GM23338 (cell line): ENCODE results near the gene NLGN1. TPM values are rescaled to one million over a fixed set of nuclear protein-coding genes. Genes with fewer than 3 reads are reported as not detected.

Experiments used
- ATAC-seq: fragments of 200-7000 bp; cut with Tn5 transposase; 3 replicates; pipeline ENCODE4 v1.9.1; 2020
- DNase-seq: peaks from one replicate; pipeline ENCODE4 v3.0.0-alpha.2; 2015; ENCODE audit warnings: low spot score
- H2AFZ ChIP-seq: fragments of 200-600 bp; sonication (generic); 2 replicates; pipeline ENCODE4 v1.8.0; 2016; ENCODE audit warnings: antibody characterized with exemption, mild to moderate bottlenecking, moderate library complexity
- H3F3A ChIP-seq: fragments of 200-600 bp; sonication (generic); replicated peaks from 2 replicates; pipeline ENCODE4 v1.8.0; 2017; ENCODE audit warnings: antibody characterized with exemption, mixed run types, low read depth
- H3K27ac ChIP-seq: fragments of 200-600 bp; sonication (generic); 2 replicates; pipeline ENCODE4 v1.6.1; 2016; ENCODE audit warnings: low read depth
- H3K27me3 ChIP-seq: fragments of 200-600 bp; sonication (generic); 2 replicates; pipeline ENCODE4 v1.8.0; 2016; ENCODE audit warnings: mild to moderate bottlenecking, mixed run types, moderate library complexity; ENCODE audit not compliant: insufficient read depth
- H3K36me3 ChIP-seq: fragments of 200-600 bp; sonication (generic); 2 replicates; pipeline ENCODE4 v1.8.0; 2016; ENCODE audit warnings: mild to moderate bottlenecking; ENCODE audit not compliant: insufficient read depth
- H3K4me1 ChIP-seq: fragments of 200-600 bp; sonication (generic); 2 replicates; pipeline ENCODE4 v1.8.0; 2016; ENCODE audit warnings: mild to moderate bottlenecking, moderate library complexity; ENCODE audit not compliant: insufficient read depth
- H3K4me2 ChIP-seq: fragments of 200-600 bp; sonication (generic); 2 replicates; pipeline ENCODE4 v1.7.1; 2017; ENCODE audit warnings: mixed run types
- H3K4me3 ChIP-seq: fragments of 200-600 bp; sonication (generic); 2 replicates; pipeline ENCODE4 v1.6.1; 2016; ENCODE audit warnings: mixed run types
- H3K79me2 ChIP-seq: fragments of 200-600 bp; sonication (generic); replicated peaks from 2 replicates; pipeline ENCODE4 v1.8.0; 2017; ENCODE audit warnings: mild to moderate bottlenecking; ENCODE audit not compliant: insufficient read depth
- H3K9me2 ChIP-seq: fragments of 200-600 bp; sonication (generic); 2 replicates; pipeline ENCODE4 v1.8.0; 2017; ENCODE audit not compliant: insufficient read depth
- H4K20me1 ChIP-seq: fragments of 200-600 bp; sonication (generic); replicated peaks from 2 replicates; pipeline ENCODE4 v1.8.0; 2017; ENCODE audit warnings: mild to moderate bottlenecking; ENCODE audit not compliant: insufficient read depth
- H3K27ac Mint-ChIP-seq: 2 replicates; pipeline ENCODE4 v1.8.0; 2020; ENCODE audit warnings: inconsistent platforms, mild to moderate bottlenecking, moderate library complexity, mixed read lengths
- H3K27me3 Mint-ChIP-seq: 3 replicates; pipeline ENCODE4 v1.8.0; 2022; ENCODE audit warnings: low read depth, mild to moderate bottlenecking, moderate library complexity, mixed read lengths, inconsistent platforms; ENCODE audit not compliant: insufficient read depth, poor library complexity
- H3K36me3 Mint-ChIP-seq: 3 replicates; pipeline ENCODE4 v1.8.0; 2021; ENCODE audit warnings: low read depth, mild to moderate bottlenecking, inconsistent platforms, moderate library complexity, mixed read lengths
- H3K4me1 Mint-ChIP-seq: 3 replicates; pipeline ENCODE4 v1.8.0; 2020; ENCODE audit warnings: mild to moderate bottlenecking, inconsistent platforms, mixed read lengths
- H3K4me3 Mint-ChIP-seq: 3 replicates; pipeline ENCODE4 v1.8.0; 2021; ENCODE audit warnings: moderate library complexity, mild to moderate bottlenecking, inconsistent platforms, mixed read lengths
- H3K9me3 Mint-ChIP-seq: 3 replicates; pipeline ENCODE4 v1.8.0; 2020; ENCODE audit warnings: moderate library complexity, mild to moderate bottlenecking, inconsistent platforms, mixed read lengths
- CREB1 ChIP-seq: fragments of 250-450 bp; sonication (Bioruptor Pico); IDR thresholded peaks from 2 replicates; pipeline ENCODE4 v1.5.0; 2020; ENCODE audit warnings: low read depth, mild to moderate bottlenecking, moderate library complexity
- CTCF ChIP-seq, 2 experiments: fragments of 200-600 bp in 1 of 2; sonication (generic) in 1 of 2; conservative IDR thresholded peaks; 2 replicates each; pipeline versions ENCODE4 v1.5.1 to v1.6.1; 2016 to 2017; ENCODE audit warnings: antibody characterized with exemption in 2 of 2, low read depth in 2 of 2, mild to moderate bottlenecking in 2 of 2, moderate library complexity in 1 of 2
- ETS1 ChIP-seq: IDR thresholded peaks from 2 replicates; pipeline ENCODE4 v1.6.1; 2016; ENCODE audit warnings: antibody characterized with exemption
- EZH2 ChIP-seq: fragments of 200-600 bp; sonication (generic); IDR thresholded peaks from one replicate; pipeline ENCODE4 v1.8.0; 2017; ENCODE audit warnings: antibody characterized with exemption, mild to moderate bottlenecking, low read depth; ENCODE audit not compliant: unreplicated experiment
- EZH2phosphoT487 ChIP-seq: fragments of 200-600 bp; sonication (generic); IDR thresholded peaks from one replicate; pipeline ENCODE4 v1.8.1; 2018; ENCODE audit warnings: antibody characterized with exemption; ENCODE audit not compliant: unreplicated experiment
- JUNB ChIP-seq: IDR thresholded peaks from one replicate; pipeline ENCODE4 v1.6.1; 2016; ENCODE audit warnings: antibody characterized with exemption; ENCODE audit not compliant: unreplicated experiment
- NANOG ChIP-seq: IDR thresholded peaks from 2 replicates; pipeline ENCODE4 v1.6.1; 2016; ENCODE audit warnings: antibody characterized with exemption, borderline replicate concordance
- POLR2AphosphoS5 ChIP-seq: IDR thresholded peaks from 2 replicates; pipeline ENCODE4 v1.6.1; 2016; ENCODE audit warnings: antibody characterized with exemption, low read depth
- REST ChIP-seq: IDR thresholded peaks from one replicate; pipeline ENCODE4 v1.6.1; 2018; ENCODE audit warnings: antibody characterized with exemption; ENCODE audit not compliant: unreplicated experiment
- STAT1 ChIP-seq: IDR thresholded peaks from one replicate; pipeline ENCODE4 v1.6.1; 2016; ENCODE audit warnings: antibody characterized with exemption; ENCODE audit not compliant: unreplicated experiment
- ZNF114 ChIP-seq: fragments of 250-450 bp; sonication (Bioruptor Pico); IDR thresholded peaks from 2 replicates; pipeline ENCODE4 v1.5.0; 2020; ENCODE audit warnings: mild to moderate bottlenecking, moderate library complexity
- ZNF331 ChIP-seq: fragments of 250-450 bp; sonication (Bioruptor Pico); IDR thresholded peaks from 2 replicates; pipeline ENCODE4 v1.5.0; 2020; ENCODE audit warnings: low read depth, mild to moderate bottlenecking, moderate library complexity
- ZNF462 ChIP-seq: fragments of 250-450 bp; sonication (Bioruptor Pico); IDR thresholded peaks from 2 replicates; pipeline ENCODE4 v1.5.0; 2020; ENCODE audit warnings: mild to moderate bottlenecking, moderate library complexity
- polyA plus RNA-seq: library from polyadenylated mRNA; unstranded; fragments of >200 nt; fragmentation: Nextera tagmentation; extraction: Ambion mirVana; gene quantifications from 2 replicates; pipeline ENCODE4 v1.2.1, GENCODE V29; 2016
- total RNA-seq: library from RNA; depleted of rRNA; stranded (reverse); fragments of >200 nt; shearing (Covaris generic); gene quantifications from 2 replicates; pipeline ENCODE4 v1.2.3, GENCODE V29; 2014

NLGN1 gene
- total and polyA plus RNA-seq, 2 experiments from 2014 or later = 6.5 to 18.6 TPM

GRCh38 chr3:173510565-173510964, 113.0 kb downstream of the NLGN1 start:
- Mint-ChIP-seq H3K36me3 (no peaks in the 10 kb centered on the region), H3K27ac (no peak overlapping the region), H3K9me3 (no peaks in the 10 kb centered on the region), H3K4me1 (no peaks in the 10 kb centered on the region), H3K4me3 (no peak overlapping the region), H3K27me3 (peaks cover 5% of the 10 kb centered on the region)
- H3K4me3 ChIP-seq = no peak overlapping the region
- H3K27ac ChIP-seq = no peak overlapping the region
- ATAC-seq = no peak
- H3K9me2 ChIP-seq = no peaks in the 10 kb centered on the region
- no peaks in the 10 kb centered on the region for H4K20me1 ChIP-seq
- H3F3A ChIP-seq = no peaks in the 10 kb centered on the region
- no peaks in the 10 kb centered on the region for H3K4me1 ChIP-seq
- no peaks in the 10 kb centered on the region for H3K79me2 ChIP-seq
- H3K36me3 ChIP-seq = no peaks in the 10 kb centered on the region
- no peak for TF ChIP-seq ETS1
- no peak for TF ChIP-seq EZH2
- no peak for TF ChIP-seq NANOG
- TF ChIP-seq EZH2phosphoT487 = no peak
- TF ChIP-seq ZNF114 = no peak
- TF ChIP-seq POLR2AphosphoS5 = no peak
- no peak for TF ChIP-seq ZNF462
- no peak for TF ChIP-seq REST
- no peak for TF ChIP-seq CREB1 (CRISPR knock-in tag)
- no peak for TF ChIP-seq ZNF331 (CRISPR knock-in tag)
- TF ChIP-seq STAT1 = no peak
- TF ChIP-seq CTCF (conservative IDR thresholded peaks at IDR 0.05; ENCODE audit: low read depth in 2 of 2) = no peak
- no peak for TF ChIP-seq JUNB
- no peaks in the 10 kb centered on the region for H3K27me3 ChIP-seq
- no peak overlapping the region for H3K4me2 ChIP-seq
- no peak for DNase-seq
- no peak overlapping the region for H2AFZ ChIP-seq
